ENCODE data around the gene TNFSF8.

GRCh38 chr9:114925039-114925438 lies 5.4 kb downstream of the TNFSF8 start:
- TF ChIP-seq CTCF (IDR thresholded peaks at IDR 0.05; ENCODE audit: borderline replicate concordance, extremely low read depth, low read length, poor library complexity, severe bottlenecking) (no peak), EZH2 (IDR thresholded peaks at IDR 0.05; ENCODE audit: borderline replicate concordance, low read depth, low read length, severe bottlenecking) (no peak)

All from DND-41 (cell line).